A673 (cell line): Measurements from ENCODE around the gene SERGEF.

ENCODE experiments used
- EZH2 ChIP-seq: fragments of 200-600 bp; sonication (generic); IDR thresholded peaks from 2 replicates; pipeline ENCODE4 v1.6.1; 2017; ENCODE audit warnings: borderline replicate concordance, low read depth, mild to moderate bottlenecking, mixed read lengths, antibody characterized with exemption, low read length; ENCODE audit not compliant: poor library complexity, severe bottlenecking
- TF ChIP-seq, protein P1 (sequence below): fragments of 300-800, 200-600 bp; sonication (generic); conservative IDR thresholded peaks from 2 replicates; pipeline ENCODE4 v1.5.1; 2017; ENCODE audit warnings: low read depth, mild to moderate bottlenecking, antibody characterized with exemption, low read length, moderate library complexity, mixed read lengths

DNA sequence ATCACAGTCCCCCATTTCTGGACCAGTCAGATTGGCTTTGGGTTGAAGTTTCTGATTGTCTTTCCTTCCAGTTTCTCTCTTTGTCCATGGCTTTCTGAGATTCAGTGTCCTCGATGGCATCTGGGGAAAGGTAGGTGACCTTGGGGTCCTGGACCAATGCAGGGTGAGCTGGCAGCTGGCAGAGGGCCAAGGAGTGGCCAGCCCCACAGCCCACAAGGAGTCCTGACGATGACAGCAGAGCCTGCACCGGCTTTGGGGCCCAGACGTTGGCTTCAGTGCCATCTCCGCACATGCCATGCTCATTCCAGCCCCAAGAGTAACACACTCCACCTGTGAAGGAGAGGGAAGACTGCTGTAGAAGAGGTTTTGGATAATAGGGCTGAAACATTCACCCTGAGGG, 224.8 kb downstream of the SERGEF start:
- TF ChIP-seq, protein P1, sequence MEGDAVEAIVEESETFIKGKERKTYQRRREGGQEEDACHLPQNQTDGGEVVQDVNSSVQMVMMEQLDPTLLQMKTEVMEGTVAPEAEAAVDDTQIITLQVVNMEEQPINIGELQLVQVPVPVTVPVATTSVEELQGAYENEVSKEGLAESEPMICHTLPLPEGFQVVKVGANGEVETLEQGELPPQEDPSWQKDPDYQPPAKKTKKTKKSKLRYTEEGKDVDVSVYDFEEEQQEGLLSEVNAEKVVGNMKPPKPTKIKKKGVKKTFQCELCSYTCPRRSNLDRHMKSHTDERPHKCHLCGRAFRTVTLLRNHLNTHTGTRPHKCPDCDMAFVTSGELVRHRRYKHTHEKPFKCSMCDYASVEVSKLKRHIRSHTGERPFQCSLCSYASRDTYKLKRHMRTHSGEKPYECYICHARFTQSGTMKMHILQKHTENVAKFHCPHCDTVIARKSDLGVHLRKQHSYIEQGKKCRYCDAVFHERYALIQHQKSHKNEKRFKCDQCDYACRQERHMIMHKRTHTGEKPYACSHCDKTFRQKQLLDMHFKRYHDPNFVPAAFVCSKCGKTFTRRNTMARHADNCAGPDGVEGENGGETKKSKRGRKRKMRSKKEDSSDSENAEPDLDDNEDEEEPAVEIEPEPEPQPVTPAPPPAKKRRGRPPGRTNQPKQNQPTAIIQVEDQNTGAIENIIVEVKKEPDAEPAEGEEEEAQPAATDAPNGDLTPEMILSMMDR, result no peak
- no peak for TF ChIP-seq EZH2
